Measurements from ENCODE around the gene SYTL3.

GRCh38 chr6:158662954-158663624 lies 13.2 kb downstream of the SYTL3 start:
- no peak for TF ChIP-seq CTCF (IDR thresholded peaks at IDR 0.05)
- peak in 1 of 2 donors; percentile 10 for TF ChIP-seq POLR2AphosphoS5 (IDR thresholded peaks at IDR 0.05)
